ENCODE measurements around the gene CILP2.
A peak's percentile ranks its signal among the peaks of the same experiment; 100 is the strongest.

Gene CILP2

DNA sequence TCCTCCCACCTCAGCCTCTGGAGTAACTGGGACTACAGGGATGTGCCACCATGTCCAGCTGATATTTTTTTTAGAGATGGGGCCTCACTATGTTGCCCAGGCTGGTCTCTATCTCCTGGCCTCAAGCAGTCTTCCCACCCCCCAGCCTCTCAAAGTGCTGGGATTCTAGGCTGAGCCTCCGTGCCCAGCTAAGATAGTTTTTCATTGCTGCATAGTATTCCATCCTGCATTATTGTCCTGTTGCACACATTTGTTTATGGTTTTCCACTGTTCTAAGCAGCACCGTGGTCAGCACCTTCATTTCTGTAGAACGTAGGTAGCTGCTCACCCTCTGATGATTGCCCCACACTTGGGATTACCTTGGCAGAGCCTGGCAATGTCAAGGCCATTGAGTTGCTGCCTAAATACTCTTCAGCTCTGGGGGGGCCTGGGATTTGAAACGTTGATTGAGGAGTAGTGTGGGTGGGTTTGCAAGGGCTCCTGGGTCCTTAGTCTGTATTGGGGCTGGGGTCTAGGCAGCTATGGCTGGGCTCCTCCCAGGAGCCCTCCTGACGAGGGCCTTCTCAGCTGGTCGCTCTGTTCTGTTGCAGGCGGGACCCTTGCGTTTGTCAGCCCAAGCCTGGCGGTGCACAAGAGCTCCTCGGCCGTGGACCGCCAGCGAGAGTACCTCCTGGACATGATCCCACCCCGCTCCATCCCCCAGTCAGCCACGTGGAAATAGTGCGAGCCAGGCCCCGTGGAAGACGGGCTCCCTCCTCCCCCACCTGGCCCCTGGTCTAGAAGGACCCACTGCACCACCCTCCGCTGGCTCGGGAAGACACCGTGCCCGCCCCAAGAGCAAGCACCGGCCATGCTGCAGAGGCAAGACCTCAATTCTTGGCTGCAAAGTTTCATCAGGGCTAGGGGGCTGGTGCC is 33.1 kb upstream of the CILP2 start:
- DNase-seq, result no peak

DNA sequence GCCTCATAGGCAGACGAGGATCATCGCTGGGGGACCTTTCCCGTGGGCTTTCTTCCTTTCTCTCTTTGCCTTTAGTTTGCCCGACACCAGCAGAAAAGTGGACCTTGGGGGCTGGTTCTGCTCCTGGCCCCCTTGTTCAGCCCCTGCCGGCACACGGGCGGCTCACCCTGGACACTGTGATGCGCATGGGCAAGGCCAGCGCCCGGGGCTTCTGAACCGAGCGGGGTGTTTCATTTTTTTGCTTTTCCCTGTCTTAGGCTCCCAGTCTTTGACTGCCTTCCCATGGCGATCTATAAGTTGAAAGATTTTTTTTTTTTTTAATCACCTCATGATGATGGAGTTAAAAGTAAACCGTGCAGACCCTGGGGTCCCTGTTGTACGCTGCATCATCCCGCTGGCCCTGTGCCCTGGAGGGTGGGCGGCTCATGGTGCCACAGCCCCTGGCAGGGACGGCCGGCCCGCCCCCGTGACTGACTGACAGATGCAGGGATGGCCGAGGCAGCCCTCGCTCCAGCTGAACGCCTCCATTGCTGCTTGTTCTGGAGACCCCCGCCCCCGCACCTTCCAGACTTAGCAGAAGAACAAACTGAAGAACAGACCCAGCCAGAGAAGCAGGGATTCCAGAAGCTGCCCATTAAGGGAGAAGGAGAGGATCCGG is 32.3 kb upstream of the CILP2 start:
- no peak for DNase-seq

DNA sequence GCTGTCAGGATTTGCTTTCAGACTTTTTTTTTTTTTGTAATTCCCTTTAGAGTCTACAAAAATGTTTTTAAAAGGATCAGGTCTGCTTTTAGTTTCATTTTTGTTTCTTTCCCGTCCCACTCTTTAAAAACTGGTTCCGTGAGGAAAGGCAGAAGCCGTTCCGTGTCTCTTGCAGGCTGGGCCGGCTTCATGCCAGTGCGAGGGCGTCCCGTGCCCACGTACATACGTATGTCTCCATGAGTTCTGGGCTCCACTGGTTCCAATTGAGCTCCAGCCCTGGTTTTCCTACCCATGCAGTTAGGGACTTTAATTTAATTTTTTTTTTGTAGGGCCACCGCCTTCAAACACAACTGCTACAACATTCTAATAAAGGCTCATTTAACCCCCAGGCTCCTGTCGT is 31.5 kb upstream of the CILP2 start:
- DNase-seq, result no peak

DNA sequence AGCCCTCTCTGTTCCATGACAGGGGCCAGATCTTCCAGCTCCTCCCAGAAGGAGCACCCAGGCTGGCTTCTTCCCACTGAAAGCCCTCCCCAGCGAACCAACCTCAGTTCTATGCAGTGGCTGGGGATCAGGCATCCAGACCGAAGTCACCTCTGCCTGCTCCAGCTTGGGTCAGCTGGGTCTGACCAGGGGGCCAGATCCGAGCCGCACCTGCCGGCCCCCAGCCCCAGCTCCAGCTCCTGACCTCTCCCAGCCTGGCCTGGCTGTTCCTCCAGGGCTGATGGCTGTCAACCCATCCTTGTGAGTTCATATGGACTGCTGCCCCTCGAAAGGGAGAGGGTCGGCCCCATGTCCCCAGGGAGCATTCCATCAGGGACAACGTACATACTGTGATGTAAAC is 30.7 kb upstream of the CILP2 start:
- DNase-seq, result no peak

DNA sequence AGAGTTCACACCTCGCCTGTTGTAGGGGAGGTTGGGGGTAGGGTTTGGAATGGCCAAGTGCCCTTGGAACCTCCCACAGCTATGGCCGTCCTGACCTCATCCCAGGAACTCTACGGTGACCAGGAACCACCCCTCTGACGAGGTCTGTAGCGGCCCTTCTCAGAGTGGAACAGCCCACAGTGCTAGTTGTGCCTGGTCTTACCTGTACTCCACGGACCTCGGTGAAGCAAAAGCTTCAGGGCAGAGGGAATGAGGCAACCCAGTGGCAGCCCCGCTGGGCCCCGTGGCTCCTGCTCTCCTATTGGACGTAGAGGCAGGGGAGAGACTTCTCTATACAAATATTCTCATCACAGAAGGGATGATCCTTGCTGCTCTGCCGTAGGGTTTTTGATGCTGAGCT is 29.8 kb upstream of the CILP2 start:
- DNase-seq, result no peak

DNA sequence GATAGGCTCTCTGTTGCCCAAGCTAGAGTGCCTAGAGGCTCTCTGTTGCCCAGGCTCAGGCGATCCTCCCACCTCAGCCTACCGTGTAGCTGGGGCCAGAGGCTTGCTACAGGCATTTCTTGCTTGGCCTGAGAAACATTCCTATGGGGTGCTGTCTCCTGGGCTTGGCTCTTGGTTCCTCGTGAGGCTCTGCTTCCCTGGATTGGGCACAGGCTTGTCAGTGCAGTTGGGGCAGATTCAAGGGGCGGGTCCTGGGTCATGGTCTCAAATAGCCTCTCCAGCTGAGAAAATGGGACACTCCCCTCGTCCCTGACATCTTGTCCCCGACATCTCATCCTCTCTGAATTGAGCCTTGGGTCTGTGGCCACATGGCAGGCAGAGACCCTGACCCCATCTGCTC is 27.6 kb upstream of the CILP2 start:
- no peak for DNase-seq

DNA sequence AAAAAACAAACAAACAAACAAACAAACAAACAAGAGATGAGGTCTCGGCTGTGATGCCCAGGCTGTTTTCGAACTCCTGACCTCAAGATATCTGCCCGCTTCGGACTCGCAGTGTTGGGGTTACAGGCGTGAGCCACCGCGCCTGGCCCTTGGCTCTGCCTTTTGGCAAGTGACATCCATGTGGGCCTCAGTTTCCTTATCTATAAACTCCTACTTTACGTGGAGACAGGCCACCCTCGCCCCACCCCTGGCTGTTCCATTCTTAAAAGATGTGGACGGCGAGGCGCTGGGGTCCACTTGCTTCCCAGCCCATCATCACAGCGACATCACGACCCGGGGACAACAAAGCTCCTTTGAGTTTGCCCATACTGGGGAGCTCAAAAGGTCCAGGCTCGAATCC is 24.4 kb upstream of the CILP2 start:
- no peak for DNase-seq

DNA sequence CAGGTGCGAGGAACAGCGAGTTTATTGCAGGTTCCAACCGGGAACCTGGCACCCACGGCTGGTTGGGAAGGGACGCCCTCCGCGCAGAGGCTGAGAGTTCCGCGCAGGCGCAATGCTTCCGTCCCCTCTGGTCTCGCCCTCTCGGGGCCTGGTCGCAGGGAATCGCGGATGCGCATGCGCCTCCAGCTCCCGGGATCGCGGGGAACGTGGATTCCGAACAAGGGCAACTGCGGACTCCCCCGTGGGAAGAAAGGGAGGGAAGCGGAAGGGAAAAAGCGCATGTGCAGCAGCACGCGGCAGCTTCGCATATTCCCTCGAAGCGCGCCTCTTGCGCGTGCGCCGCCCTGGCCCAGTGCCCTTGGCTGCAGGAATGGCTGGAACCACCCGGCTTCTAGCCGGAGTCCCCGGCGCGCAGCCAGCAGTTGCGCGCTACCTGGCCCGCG is 23.8 kb upstream of the CILP2 start:
- no peak for DNase-seq

DNA sequence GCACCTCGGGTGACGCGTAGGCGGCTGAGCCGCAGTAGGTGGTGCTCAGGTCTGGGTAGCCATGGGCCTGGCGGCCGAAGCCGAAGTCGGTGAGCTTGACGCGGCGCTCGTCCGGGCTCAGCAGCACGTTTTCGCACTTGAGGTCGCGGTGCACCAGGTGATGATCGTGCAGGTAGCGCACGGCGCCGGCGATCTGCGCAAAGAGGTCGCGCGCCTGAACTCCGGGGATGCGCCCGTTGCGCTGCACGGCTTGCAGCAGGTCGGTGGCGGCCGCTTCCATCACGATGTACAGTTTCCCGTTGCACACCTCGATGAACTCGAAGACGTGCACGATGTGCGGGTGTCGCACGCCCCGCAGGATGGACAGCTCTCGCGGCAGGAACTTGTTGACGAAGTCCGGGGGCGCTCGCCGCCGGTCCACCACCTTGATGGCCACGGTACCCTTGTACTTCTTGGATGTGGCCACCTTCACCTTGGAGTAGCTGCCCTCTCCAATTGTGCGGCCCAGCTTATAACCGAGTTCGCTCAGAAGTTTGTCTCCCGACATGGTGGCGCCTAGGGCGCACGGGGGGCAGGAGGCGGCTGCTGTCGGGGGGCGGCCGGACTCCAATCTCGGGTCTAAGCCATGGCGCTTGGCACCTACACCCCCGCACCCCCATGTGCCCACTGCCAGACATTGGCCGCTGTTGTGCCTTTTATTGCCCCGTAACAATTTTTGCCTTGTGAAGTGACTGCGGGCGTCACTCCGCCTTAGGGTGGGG is 23.0 kb upstream of the CILP2 start, which contains the start of gene TSSK6:
TSS of gene TSSK6 (minus strand) at position 668 of the 761 bp plus-strand sequence. CDS start at position 547, 121 bp downstream.
- no peak for DNase-seq

DNA sequence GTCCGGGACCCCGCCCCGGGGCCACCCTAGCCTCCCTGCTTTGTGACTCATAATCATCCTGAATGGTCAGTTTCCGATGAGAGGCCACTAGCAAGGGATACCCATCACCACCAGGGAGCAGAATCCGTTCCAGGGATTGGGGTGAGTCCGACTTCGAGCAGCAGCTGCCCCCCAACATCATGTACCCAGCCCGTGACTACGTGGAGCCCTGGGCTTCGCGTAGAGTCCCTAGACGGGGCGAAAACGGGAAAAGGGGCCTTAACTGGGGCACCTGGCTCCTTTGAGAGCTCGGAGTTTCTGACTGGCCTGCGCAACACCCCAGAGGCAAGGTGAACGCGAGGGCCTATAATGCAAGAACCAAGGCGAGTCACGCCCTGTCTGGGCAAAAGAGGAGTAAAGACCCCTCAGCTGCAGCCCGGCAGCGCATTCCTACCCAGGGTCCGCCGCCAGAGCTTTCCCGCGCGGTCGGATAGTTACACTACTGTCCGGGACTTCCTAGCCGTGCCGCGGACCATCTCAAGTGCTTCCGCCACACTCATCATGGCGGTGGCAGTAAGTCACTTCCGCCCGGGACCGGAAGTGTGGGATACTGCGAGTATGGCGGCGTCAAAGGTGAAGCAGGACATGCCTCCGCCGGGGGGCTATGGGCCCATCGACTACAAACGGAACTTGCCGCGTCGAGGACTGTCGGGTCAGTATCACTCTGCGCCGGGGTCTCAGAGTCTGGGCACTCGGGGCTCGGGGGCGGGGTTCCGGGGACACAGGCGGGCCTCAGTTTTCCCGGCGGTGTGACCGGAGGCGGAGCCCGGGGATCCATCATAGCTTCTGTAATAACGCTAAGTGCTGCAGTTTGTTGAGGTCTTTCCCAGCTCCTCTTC is 22.2 kb upstream of the CILP2 start, which contains the start of gene NDUFA13:
TSS of gene NDUFA13 (plus strand) at position 584 of the 878 bp plus-strand sequence. CDS start at position 598, 14 bp downstream.
- DNase-seq, result peak; percentile 95

DNA sequence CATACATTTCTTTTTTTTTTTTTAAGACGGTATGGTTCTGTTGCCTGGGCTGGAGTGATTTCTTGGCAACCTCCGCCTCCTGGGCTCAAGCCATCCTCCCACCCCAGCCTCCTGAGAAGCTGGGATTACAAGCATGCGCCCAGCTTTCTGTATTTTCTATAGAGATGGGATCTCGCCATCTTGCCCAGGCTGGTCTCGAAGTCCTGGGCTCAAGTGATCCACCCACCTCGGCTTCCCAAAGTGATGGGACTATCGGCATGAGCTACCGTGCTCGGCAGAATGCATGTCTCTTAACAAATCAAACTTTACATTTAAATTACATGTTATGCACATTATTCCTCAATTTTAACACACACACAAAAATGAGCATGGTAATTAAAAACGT is 20.8 kb upstream of the CILP2 start:
- no peak for DNase-seq

DNA sequence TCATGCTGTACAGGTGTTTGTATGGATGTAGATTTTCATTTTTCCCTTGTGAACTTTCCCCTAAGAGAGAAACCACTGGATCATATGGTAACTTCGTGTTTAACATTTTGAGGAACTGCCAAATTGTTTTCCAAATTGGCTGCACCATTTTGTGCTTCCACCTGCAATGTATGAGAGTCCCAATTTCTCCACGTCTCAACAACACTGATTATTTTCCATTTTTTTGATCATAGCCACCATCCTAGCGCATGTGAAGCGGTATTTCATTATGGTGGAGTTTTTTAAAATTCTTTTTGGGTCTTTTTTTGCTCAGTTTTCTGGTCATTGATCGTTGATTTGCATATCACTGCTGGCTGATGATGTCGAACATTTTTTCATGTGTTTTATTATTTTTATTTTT is 17.1 kb upstream of the CILP2 start:
- no peak for DNase-seq

DNA sequence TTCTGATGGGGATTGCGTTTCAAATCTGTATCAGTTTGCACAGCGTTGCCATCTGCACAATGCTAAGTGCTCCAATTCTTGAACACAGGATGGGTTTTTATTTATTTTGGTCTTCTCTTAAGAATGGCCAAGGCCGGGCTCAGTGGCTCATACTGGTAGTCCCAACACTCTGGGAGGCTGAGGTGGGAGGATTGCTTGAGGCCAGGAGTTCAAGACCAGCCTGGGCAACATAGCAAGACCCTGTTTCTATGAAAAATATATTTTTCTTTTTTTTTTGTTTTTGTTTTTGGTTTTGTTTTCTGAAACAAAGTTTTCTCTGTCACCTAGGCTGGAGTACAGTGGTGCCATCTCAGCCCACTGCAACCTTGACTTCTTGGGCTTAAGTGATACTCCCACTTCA is 14.9 kb upstream of the CILP2 start:
- DNase-seq, result no peak

DNA sequence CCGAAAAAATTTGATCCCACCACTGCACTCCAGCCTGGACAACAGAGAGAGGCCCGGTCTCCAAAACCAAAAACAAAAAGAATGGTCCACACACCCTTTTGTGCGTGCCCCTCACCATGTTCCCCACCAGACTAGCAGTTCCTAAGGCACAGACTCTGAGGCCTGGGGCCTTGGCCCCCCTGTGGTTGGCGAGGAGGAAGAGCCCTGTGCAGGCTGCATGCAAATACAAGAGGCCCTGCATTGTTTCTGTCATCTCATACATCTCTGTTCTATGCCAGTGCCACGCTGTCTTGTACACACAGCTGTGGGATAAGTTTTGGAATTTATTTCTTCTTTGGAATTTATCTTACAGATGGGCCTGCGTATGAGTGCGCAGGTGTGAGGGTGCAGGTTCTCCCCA is 14.0 kb upstream of the CILP2 start:
- DNase-seq, result no peak

DNA sequence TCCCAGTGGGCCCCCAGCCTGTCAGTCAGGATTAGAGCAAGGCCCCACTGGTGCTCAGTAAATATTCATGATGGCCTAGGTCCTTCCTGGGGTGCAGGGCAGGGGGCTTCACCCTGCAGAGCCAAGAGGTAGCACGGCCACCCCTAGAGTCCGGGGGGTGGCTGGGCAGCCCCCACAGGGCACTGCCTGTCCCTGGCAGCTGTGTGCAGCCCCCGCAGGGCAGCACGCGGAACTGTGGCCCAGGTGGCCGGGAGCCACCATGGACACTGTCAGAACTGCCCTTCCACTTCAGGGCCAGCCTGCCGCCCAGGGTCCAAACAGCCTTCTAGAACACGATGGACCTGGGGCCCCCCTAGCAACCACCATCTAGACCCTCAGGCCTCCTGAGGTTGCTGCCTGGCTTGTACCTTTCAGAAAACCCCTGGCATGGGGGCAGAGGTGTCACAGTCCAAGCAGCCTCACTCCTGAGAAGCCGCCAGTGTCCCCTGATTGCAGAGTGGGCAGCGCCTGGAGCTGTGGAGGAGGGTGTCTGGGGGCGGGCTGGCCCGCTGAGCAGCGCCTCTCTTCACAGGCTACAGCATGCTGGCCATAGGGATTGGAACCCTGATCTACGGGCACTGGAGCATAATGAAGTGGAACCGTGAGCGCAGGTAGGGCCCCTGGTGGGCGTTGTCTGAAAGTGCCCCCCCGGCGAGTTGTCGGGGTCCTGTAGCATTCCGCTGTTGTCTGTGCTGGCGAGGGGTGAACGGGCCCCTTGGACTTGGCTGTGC is 12.3 kb upstream of the CILP2 start:
- DNase-seq, result no peak

DNA sequence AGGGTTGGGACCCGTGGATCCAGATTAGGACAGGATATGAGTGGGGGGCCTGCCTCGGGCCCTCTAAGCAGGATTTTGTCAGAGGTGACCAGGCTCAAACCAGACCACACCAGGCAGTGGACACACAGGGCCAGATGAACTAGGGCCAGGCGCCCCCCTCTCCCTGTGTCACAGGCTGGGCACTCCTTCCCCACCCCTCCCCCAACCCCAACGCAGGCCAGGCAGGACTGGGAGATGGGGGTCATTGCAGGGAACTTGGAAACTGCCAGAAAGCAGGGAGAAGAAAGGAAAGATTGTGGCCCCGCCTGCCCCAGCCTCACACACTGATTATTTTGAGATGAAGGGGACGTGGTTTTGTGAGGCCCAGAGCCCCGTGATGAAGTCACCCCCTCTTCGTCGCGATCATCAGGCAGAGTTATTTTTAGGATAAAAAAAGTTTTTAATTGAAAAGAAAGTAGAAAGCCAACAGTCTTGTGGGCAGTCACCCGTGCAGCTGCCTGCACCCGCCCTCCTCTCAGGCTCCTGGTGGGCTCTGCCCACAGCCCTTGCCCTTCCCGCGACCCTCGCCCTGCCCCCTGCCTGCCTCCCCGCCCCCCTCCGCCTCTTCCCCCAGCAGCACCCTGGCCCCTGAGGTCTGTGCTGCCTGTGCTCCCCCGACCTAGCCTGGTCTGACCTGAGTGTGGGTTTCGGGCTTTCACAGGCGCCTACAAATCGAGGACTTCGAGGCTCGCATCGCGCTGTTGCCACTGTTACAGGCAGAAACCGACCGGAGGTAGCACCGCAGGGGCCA is 11.3 kb upstream of the CILP2 start:
- no peak for DNase-seq

DNA sequence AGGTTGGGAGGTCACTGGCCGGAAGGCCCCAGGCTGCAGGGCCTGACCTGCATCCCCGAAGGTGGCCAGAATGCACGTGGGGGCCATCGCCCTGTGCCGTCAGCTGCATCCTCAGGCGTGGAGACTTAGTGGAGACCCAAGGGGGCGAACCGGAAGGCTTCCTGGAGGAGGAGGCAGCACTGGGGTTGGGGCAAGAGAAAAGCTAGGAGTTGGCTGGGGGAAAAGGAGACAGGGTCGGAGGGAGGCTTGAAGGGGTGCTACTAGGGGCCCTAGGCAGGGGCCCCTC is 10.8 kb upstream of the CILP2 start:
- no peak for DNase-seq

DNA sequence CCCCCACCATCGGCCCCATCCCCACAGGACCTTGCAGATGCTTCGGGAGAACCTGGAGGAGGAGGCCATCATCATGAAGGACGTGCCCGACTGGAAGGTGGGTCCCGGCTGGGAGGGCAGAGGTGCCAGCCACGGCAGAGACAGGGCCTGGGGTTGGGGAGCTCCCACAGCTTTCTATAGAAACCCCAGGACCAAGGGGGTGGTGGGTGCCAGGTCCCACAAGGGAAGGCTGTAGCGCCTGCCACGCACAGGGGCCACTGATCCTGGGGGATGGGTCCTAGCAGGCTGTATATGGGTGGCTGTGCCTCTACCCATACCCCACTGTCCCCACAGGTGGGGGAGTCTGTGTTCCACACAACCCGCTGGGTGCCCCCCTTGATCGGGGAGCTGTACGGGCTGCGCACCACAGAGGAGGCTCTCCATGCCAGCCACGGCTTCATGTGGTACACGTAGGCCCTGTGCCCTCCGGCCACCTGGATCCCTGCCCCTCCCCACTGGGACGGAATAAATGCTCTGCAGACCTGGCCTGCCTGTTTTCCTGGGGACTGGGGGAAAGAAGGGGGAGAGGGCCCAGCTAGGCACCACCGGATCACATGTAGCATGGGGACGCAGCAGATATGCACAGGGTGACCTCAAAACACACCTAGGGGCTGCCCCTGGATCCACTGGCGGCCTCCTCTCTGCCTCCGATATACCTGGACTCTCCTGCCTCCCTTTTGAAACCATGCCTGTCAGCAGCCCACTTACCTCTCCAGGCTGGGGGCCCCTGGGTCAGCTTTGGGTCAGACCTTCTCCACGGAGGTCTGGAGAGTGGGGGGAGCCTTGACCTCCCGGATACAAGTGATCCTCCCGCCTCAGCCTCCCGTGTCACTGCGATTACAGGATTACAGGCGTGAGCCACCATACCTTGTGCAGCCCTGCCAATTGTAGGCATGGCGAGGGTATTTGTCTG is 10.1 kb upstream of the CILP2 start:
- DNase-seq, result no peak

DNA sequence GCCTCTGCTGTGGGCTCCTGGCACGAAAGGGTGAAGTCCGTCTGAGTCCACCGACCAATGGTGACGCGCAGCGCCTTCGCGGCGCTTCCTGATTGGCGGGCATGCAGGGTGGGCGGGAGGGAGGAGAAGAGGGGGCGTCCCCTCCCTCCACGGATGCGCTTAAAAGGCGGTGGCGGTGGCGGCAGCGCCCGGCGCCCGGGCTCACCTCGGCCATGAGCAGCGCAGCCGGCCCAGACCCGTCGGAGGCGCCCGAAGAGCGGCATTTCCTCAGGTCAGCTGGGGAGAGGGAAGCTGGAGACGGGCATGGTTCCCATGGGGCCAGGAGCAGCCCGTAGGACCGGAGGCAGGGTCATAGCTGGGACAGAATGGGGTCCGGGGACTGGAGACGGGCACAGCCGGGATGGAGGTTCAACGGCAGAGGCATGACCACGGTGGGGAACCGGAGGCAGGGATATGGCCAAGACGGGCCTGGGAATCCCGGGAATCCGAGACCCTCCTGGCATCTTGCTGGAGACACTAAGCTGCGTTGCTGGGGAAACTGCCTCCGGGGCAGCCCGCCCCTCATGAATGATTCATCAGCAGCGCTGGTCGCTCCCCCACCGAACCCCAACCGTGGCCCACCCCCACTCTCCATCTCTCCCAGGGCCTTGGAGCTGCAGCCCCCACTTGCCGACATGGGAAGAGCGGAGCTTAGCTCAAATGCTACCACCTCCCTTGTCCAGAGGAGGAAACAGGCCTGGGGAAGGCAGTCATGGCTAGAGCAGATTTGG is 9.2 kb upstream of the CILP2 start, which contains the start of gene YJEFN3:
TSS of gene YJEFN3 (plus strand) at position 191 of the 770 bp plus-strand sequence. CDS start at position 213, 22 bp downstream.
- no peak for DNase-seq
